Smooth muscle cell of the coronary artery (primary cell): ENCODE results near the gene TMEM19. TPM values are rescaled to one million over a fixed set of nuclear protein-coding genes. Genes with fewer than 3 reads are reported as not detected.

Source experiments
- total RNA-seq: library from RNA; depleted of rRNA; stranded (reverse); fragments of >200 nt; gene quantifications from 2 replicates; pipeline ENCODE4 v1.2.3, GENCODE V29; 2014; ENCODE audit warnings: low replicate concordance

TMEM19 gene
- 25.2 and 45.4 TPM in 2 replicates for total RNA-seq

DNA sequence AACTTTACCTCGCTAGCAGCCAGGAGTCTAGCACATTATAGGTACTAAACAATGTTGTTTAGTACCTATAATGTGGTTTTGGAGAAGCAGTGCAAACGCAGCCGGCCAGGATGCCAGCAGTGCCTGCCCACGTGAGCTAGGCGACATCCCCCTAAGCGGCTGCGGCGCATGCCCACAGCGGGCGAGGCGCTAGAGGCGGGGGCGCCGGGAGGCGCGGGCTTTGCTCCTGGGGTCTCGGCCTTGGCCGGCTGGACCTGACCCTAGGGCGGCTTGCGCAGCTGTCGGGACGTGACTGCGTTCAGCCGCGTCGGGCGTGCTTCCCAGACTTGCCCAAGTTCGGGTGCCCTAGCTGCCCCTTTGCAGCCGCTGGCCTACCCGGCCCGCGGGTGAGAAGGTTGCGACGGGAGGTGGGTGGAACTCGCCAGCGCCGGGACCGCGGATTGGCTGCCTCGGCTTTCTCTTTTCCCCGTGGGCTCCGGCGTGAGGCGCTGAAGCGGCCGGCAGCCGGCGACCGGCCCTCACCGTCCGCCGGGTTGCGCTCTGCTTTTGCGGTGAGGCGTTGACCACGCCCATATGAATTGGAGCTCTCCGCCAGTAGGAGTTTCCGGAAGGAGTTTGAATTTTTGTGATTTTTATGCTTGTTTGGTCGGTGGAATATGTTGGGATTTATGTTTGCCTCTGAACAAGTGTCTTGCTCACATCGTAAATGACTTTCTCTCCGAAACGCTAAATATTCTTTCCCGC lies at the start of gene TMEM19:
TSS of gene TMEM19 (plus strand) at position 169 of the 744 bp plus-strand sequence. CDS start 599 bp downstream, outside the sequence.

DNA sequence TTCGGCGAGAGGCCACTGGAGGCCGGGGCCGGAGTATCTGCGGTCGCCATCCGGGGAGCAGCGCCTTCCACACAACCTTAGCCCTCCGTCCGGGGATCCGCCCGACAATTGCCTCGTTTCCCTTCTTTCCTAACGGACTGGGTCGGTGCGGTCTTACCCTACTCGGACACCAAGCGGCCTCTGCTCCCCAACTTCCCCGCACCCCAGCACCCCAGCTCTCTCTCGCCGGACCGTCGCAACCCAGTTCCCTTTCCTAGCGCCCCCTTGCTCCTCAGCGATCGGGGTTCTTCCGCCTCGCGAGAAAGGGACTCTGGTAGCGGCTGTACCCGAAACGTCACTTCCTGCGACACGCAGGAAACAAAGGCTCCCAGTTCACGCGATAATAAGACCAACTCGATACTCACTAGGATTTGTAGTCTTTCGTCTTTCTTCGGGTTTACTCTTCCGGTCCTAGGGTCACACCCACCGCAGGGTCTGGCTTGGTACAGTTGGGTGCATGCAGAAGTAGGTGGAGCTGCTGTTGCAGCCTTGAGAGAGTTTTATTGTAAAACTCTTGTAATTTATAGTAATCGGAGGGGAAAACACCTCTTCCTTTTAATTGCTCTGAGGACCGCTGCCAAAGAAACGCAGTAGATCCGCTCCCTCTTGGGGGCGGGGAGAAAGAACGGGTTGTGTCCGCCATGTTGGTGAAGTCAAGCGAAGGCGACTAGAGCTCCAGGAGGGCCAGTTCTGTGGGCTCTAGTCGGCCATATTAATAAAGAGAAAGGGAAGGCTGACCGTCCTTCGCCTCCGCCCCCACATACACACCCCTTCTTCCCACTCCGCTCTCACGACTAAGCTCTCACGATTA lies 22.1 kb upstream of the TMEM19 start, which contains the start of the genes THAP2 and ZFC3H1:
TSS of gene THAP2 (plus strand) at position 741 of the 850 bp plus-strand sequence. CDS start 209 bp downstream, outside the sequence.
TSS of gene ZFC3H1 (minus strand) at position 288 of the 850 bp plus-strand sequence. CDS start at position 50, 238 bp downstream.

Other genes starting within 250 kb of the TMEM19 start
- gene LGR5, start 246.3 kb upstream of the TMEM19 start, total RNA-seq: 2.3 TPM in 1 of 2 replicates, not detected in the other
- gene ZFC3H1, start 22.2 kb upstream of the TMEM19 start, total RNA-seq: 15.0 and 17.6 TPM in 2 replicates
- 1.8 and 2.6 TPM in 2 replicates for gene THAP2, start 21.8 kb upstream of the TMEM19 start, total RNA-seq
- 23.1 and 35.9 TPM in 2 replicates for gene RAB21, start 68.8 kb downstream of the TMEM19 start, total RNA-seq
- gene TBC1D15, start 153.7 kb downstream of the TMEM19 start, total RNA-seq: 15.9 and 27.4 TPM in 2 replicates